ENCODE measurements around the gene BTD.

The BTD gene

GRCh38 chr3:15572138-15572537 lies 29.4 kb upstream of the BTD start:
- no peak overlapping the region for H3K23ac ChIP-seq (ENCODE audit: low read depth, low read length, poor library complexity)
- H2BK5ac ChIP-seq (ENCODE audit: low read length): no peak overlapping the region
- H2BK15ac ChIP-seq (ENCODE audit: low read length): no peak overlapping the region
- H3K4ac ChIP-seq (ENCODE audit: low read length): no peak overlapping the region
- no peaks in the 10 kb centered on the region for H3K4me1 ChIP-seq (ENCODE audit: control insufficient read depth in 2 of 2, insufficient read depth in 1 of 2, low read depth in 1 of 2, low read length in 2 of 2)
- H3K79me1 ChIP-seq (ENCODE audit: low read depth, low read length): no peaks in the 10 kb centered on the region
- no peak overlapping the region for H3K4me2 ChIP-seq (ENCODE audit: insufficient read depth, low read length, poor library complexity, severe bottlenecking)
- peaks cover 9 to 51% of the 10 kb centered on the region in 2 donors for H3K36me3 ChIP-seq (replicated peaks in 1 of 2; ENCODE audit: control insufficient read depth in 2 of 2, insufficient read depth in 2 of 2, low read length in 2 of 2)
- WGBS, 2 donors (ENCODE audit: extremely low coverage in 2 of 2, insufficient read length in 2 of 2, insufficient replicate concordance in 1 of 2): no CpG with 5 or more reads among the region's 4 CpGs
- no peaks in the 10 kb centered on the region for H3K27me3 ChIP-seq (ENCODE audit: control insufficient read depth in 3 of 3, insufficient read depth in 3 of 3, low read depth in 1 of 3, low read length in 3 of 3)
- H3K9ac ChIP-seq (ENCODE audit: low read depth, low read length, poor library complexity): no peak overlapping the region
- H2AK5ac ChIP-seq (ENCODE audit: low read depth, low read length): no peak overlapping the region
- no peak overlapping the region for H4K91ac ChIP-seq (ENCODE audit: low read depth, low read length, poor library complexity)
- H3K18ac ChIP-seq (ENCODE audit: low read length): no peak overlapping the region
- H2BK12ac ChIP-seq (ENCODE audit: low read length): no peak overlapping the region
- no peaks in the 10 kb centered on the region for H3K9me3 ChIP-seq (replicated peaks in 1 of 2; ENCODE audit: control insufficient read depth in 2 of 2, insufficient read depth in 1 of 2, low read depth in 1 of 2, low read length in 2 of 2)
- no peak overlapping the region for H2AFZ ChIP-seq (ENCODE audit: low read length)
- no peak overlapping the region for H3K14ac ChIP-seq (ENCODE audit: low read length)
- H3K27ac ChIP-seq (replicated peaks; ENCODE audit: low read length): no peak overlapping the region
- H2BK120ac ChIP-seq (ENCODE audit: low read depth, low read length): no peak overlapping the region
- H4K8ac ChIP-seq (ENCODE audit: low read depth, low read length): no peak overlapping the region
- H3K4me3 ChIP-seq (ENCODE audit: low read length in 2 of 2): no peak overlapping the region
- DNase-seq (ENCODE audit: low spot score): no peak

- no peak overlapping the region for H3K4ac ChIP-seq (ENCODE audit: low read length)
- H3K9ac ChIP-seq (ENCODE audit: low read depth, low read length, poor library complexity): no peak overlapping the region
- H3K9me3 ChIP-seq (replicated peaks in 1 of 2; ENCODE audit: control insufficient read depth in 2 of 2, insufficient read depth in 1 of 2, low read depth in 1 of 2, low read length in 2 of 2): no peaks in the 10 kb centered on the region
- no peak overlapping the region for H3K18ac ChIP-seq (ENCODE audit: low read length)
- no peak for DNase-seq (ENCODE audit: low spot score)
- no peak overlapping the region for H2BK5ac ChIP-seq (ENCODE audit: low read length)
- no peak overlapping the region for H3K4me3 ChIP-seq (ENCODE audit: low read length in 2 of 2)
- H3K27me3 ChIP-seq (ENCODE audit: control insufficient read depth in 3 of 3, insufficient read depth in 3 of 3, low read depth in 1 of 3, low read length in 3 of 3): no peaks in the 10 kb centered on the region
- no peak overlapping the region for H4K8ac ChIP-seq (ENCODE audit: low read depth, low read length)
- no peak overlapping the region for H2BK120ac ChIP-seq (ENCODE audit: low read depth, low read length)
- no CpG with 5 or more reads among the region's 5 CpGs for WGBS, 2 donors (ENCODE audit: extremely low coverage in 2 of 2, insufficient read length in 2 of 2, insufficient replicate concordance in 1 of 2)
- no peaks in the 10 kb centered on the region for H3K79me1 ChIP-seq (ENCODE audit: low read depth, low read length)
- no peak overlapping the region for H2BK12ac ChIP-seq (ENCODE audit: low read length)
- H2AFZ ChIP-seq (ENCODE audit: low read length): no peak overlapping the region
- H3K4me1 ChIP-seq (ENCODE audit: control insufficient read depth in 2 of 2, insufficient read depth in 1 of 2, low read depth in 1 of 2, low read length in 2 of 2): no peaks in the 10 kb centered on the region
- H3K23ac ChIP-seq (ENCODE audit: low read depth, low read length, poor library complexity): no peak overlapping the region
- H2AK5ac ChIP-seq (ENCODE audit: low read depth, low read length): no peak overlapping the region
- no peak overlapping the region for H2BK15ac ChIP-seq (ENCODE audit: low read length)
- no peak overlapping the region for H3K27ac ChIP-seq (replicated peaks; ENCODE audit: low read length)
- no peak overlapping the region for H3K14ac ChIP-seq (ENCODE audit: low read length)
- H4K91ac ChIP-seq (ENCODE audit: low read depth, low read length, poor library complexity): no peak overlapping the region
- H3K4me2 ChIP-seq (ENCODE audit: insufficient read depth, low read length, poor library complexity, severe bottlenecking): no peak overlapping the region
- peaks cover 8 to 48% of the 10 kb centered on the region in 2 donors for H3K36me3 ChIP-seq (replicated peaks in 1 of 2; ENCODE audit: control insufficient read depth in 2 of 2, insufficient read depth in 2 of 2, low read length in 2 of 2)
These were observed 26.1 kb upstream of the BTD start for GRCh38 chr3:15575446-15575845.

- Histone ChIP-seq H3K27ac (replicated peaks; ENCODE audit: low read length) (no peak overlapping the region), H4K8ac (ENCODE audit: low read depth, low read length) (no peak overlapping the region)
- no CpG with 5 or more reads among the region's 3 CpGs for WGBS, 2 donors (ENCODE audit: extremely low coverage in 2 of 2, insufficient read length in 2 of 2, insufficient replicate concordance in 1 of 2)
These were observed 25.1 kb upstream of the BTD start for GRCh38 chr3:15576475-15576874.

GRCh38 chr3:15578289-15578867 lies 23.2 kb upstream of the BTD start:
- Histone ChIP-seq H3K14ac (ENCODE audit: low read length) (no peak overlapping the region), H3K4me3 (ENCODE audit: low read length in 2 of 2) (no peak overlapping the region), H3K4ac (ENCODE audit: low read length) (no peak overlapping the region), H4K8ac (ENCODE audit: low read depth, low read length) (no peak overlapping the region), H3K27ac (replicated peaks; ENCODE audit: low read length) (no peak overlapping the region), H3K18ac (ENCODE audit: low read length) (no peak overlapping the region), H3K23ac (ENCODE audit: low read depth, low read length, poor library complexity) (no peak overlapping the region), H3K79me1 (ENCODE audit: low read depth, low read length) (no peaks in the 10 kb centered on the region), H3K36me3 (replicated peaks in 1 of 2; ENCODE audit: control insufficient read depth in 2 of 2, insufficient read depth in 2 of 2, low read length in 2 of 2) (peaks cover 7 to 53% of the 10 kb centered on the region in 2 donors), H3K27me3 (ENCODE audit: control insufficient read depth in 3 of 3, insufficient read depth in 3 of 3, low read depth in 1 of 3, low read length in 3 of 3) (no peaks in the 10 kb centered on the region), H4K91ac (ENCODE audit: low read depth, low read length, poor library complexity) (no peak overlapping the region), H2BK12ac (ENCODE audit: low read length) (no peak overlapping the region), H3K9ac (ENCODE audit: low read depth, low read length, poor library complexity) (no peak overlapping the region), H2AFZ (ENCODE audit: low read length) (no peak overlapping the region), H2BK15ac (ENCODE audit: low read length) (no peak overlapping the region), H2BK120ac (ENCODE audit: low read depth, low read length) (no peak overlapping the region), H3K4me1 (ENCODE audit: control insufficient read depth in 2 of 2, insufficient read depth in 1 of 2, low read depth in 1 of 2, low read length in 2 of 2) (no peaks in the 10 kb centered on the region), H2AK5ac (ENCODE audit: low read depth, low read length) (no peak overlapping the region), H3K4me2 (ENCODE audit: insufficient read depth, low read length, poor library complexity, severe bottlenecking) (no peak overlapping the region), H2BK5ac (ENCODE audit: low read length) (no peak overlapping the region), H3K9me3 (replicated peaks in 1 of 2; ENCODE audit: control insufficient read depth in 2 of 2, insufficient read depth in 1 of 2, low read depth in 1 of 2, low read length in 2 of 2) (no peaks in the 10 kb centered on the region)
- WGBS, 2 donors (ENCODE audit: extremely low coverage in 2 of 2, insufficient read length in 2 of 2, insufficient replicate concordance in 1 of 2): no CpG with 5 or more reads among the region's 3 CpGs
- DNase-seq (ENCODE audit: low spot score): no peak

More at GRCh38 chr3:15576475-15576874, 25.1 kb upstream of the BTD start:
- H4K91ac ChIP-seq (ENCODE audit: low read depth, low read length, poor library complexity): no peak overlapping the region
- H3K23ac ChIP-seq (ENCODE audit: low read depth, low read length, poor library complexity): no peak overlapping the region
- DNase-seq (ENCODE audit: low spot score): no peak
- no peak overlapping the region for H2AFZ ChIP-seq (ENCODE audit: low read length)
- no peak overlapping the region for H3K14ac ChIP-seq (ENCODE audit: low read length)
- no peaks in the 10 kb centered on the region for H3K9me3 ChIP-seq (replicated peaks in 1 of 2; ENCODE audit: control insufficient read depth in 2 of 2, insufficient read depth in 1 of 2, low read depth in 1 of 2, low read length in 2 of 2)
- H2AK5ac ChIP-seq (ENCODE audit: low read depth, low read length): no peak overlapping the region
- no peak overlapping the region for H3K4me2 ChIP-seq (ENCODE audit: insufficient read depth, low read length, poor library complexity, severe bottlenecking)
- no peak overlapping the region for H2BK15ac ChIP-seq (ENCODE audit: low read length)
- H3K18ac ChIP-seq (ENCODE audit: low read length): no peak overlapping the region
- H3K9ac ChIP-seq (ENCODE audit: low read depth, low read length, poor library complexity): no peak overlapping the region
- no peak overlapping the region for H2BK5ac ChIP-seq (ENCODE audit: low read length)
- H2BK120ac ChIP-seq (ENCODE audit: low read depth, low read length): no peak overlapping the region
- no peaks in the 10 kb centered on the region for H3K79me1 ChIP-seq (ENCODE audit: low read depth, low read length)
- H3K4me1 ChIP-seq (ENCODE audit: control insufficient read depth in 2 of 2, insufficient read depth in 1 of 2, low read depth in 1 of 2, low read length in 2 of 2): no peaks in the 10 kb centered on the region
- no peaks in the 10 kb centered on the region for H3K27me3 ChIP-seq (ENCODE audit: control insufficient read depth in 3 of 3, insufficient read depth in 3 of 3, low read depth in 1 of 3, low read length in 3 of 3)
- H3K36me3 ChIP-seq (replicated peaks in 1 of 2; ENCODE audit: control insufficient read depth in 2 of 2, insufficient read depth in 2 of 2, low read length in 2 of 2): peaks cover 8 to 49% of the 10 kb centered on the region in 2 donors
- H3K4ac ChIP-seq (ENCODE audit: low read length): no peak overlapping the region
- no peak overlapping the region for H2BK12ac ChIP-seq (ENCODE audit: low read length)
- H3K4me3 ChIP-seq (ENCODE audit: low read length in 2 of 2): no peak overlapping the region
